ENCODE data around the gene DPP10.

The DPP10 gene

GRCh38 chr2:114550895-114551793, 108.7 kb downstream of the DPP10 start:
- TF ChIP-seq, protein P1, sequence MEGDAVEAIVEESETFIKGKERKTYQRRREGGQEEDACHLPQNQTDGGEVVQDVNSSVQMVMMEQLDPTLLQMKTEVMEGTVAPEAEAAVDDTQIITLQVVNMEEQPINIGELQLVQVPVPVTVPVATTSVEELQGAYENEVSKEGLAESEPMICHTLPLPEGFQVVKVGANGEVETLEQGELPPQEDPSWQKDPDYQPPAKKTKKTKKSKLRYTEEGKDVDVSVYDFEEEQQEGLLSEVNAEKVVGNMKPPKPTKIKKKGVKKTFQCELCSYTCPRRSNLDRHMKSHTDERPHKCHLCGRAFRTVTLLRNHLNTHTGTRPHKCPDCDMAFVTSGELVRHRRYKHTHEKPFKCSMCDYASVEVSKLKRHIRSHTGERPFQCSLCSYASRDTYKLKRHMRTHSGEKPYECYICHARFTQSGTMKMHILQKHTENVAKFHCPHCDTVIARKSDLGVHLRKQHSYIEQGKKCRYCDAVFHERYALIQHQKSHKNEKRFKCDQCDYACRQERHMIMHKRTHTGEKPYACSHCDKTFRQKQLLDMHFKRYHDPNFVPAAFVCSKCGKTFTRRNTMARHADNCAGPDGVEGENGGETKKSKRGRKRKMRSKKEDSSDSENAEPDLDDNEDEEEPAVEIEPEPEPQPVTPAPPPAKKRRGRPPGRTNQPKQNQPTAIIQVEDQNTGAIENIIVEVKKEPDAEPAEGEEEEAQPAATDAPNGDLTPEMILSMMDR (IDR thresholded peaks at IDR 0.05; ENCODE audit: borderline replicate concordance, extremely low read depth, low read length, poor library complexity, severe bottlenecking), result peak; percentile 77
- no peak for TF ChIP-seq EZH2 (IDR thresholded peaks at IDR 0.05; ENCODE audit: borderline replicate concordance, low read depth, low read length, severe bottlenecking)
- no peaks in the 10 kb centered on the region for H3K36me3 ChIP-seq (ENCODE audit: insufficient read depth, low read length)
- ATAC-seq (ENCODE audit: insufficient read depth, low read depth), result peak; percentile 79

DNA sequence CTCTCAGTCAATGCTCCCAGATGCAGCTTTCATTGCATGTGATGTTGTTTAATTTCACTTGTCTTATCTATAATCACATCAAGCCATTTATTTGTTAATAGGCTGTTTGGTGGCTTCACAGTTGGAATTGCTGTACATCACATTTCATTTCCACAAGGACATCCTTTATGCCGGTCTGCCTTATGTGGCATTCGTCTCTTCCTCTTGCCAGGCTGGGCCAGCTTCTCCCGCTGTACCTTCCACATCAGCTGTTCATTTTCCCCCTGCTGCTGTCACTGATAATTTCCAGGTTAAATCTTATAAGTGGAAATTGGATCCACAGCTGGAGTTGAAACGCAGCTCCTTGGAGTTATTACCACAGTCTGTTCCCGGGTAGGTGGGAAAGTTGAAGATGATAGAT, 110.6 kb downstream of the DPP10 start:
- H3K4me1 ChIP-seq (ENCODE audit: insufficient read depth, low read length), result no peaks in the 10 kb centered on the region
- no peak for TF ChIP-seq EZH2 (IDR thresholded peaks at IDR 0.05; ENCODE audit: borderline replicate concordance, low read depth, low read length, severe bottlenecking)
- TF ChIP-seq, protein P1 (IDR thresholded peaks at IDR 0.05; ENCODE audit: borderline replicate concordance, extremely low read depth, low read length, poor library complexity, severe bottlenecking), result no peak
- no peaks in the 10 kb centered on the region for H3K36me3 ChIP-seq (ENCODE audit: insufficient read depth, low read length)
- no peaks in the 10 kb centered on the region for H3K9me3 ChIP-seq (ENCODE audit: insufficient read depth, low read length, severe bottlenecking)
- no peak overlapping the region for H3K4me3 ChIP-seq (ENCODE audit: low read depth in 1 of 2, low read length in 2 of 2)
- H3K27ac ChIP-seq (ENCODE audit: low read length), result no peak overlapping the region
- no peaks in the 10 kb centered on the region for H3K27me3 ChIP-seq (ENCODE audit: insufficient read depth, low read length, poor library complexity)
- no peak overlapping the region for H2AFZ ChIP-seq (ENCODE audit: low read depth, low read length)
- no peak for ATAC-seq (ENCODE audit: insufficient read depth, low read depth)
- no peaks in the 10 kb centered on the region for H4K20me1 ChIP-seq (ENCODE audit: insufficient read depth, low read length)
- no peak for DNase-seq
- no peak overlapping the region for H3K9ac ChIP-seq (ENCODE audit: low read depth, low read length)
- H3K4me2 ChIP-seq (ENCODE audit: insufficient read depth, low read length), result no peak overlapping the region
- H3K79me2 ChIP-seq (ENCODE audit: insufficient read depth, low read length), result no peaks in the 10 kb centered on the region

More at GRCh38 chr2:114550895-114551793, 108.7 kb downstream of the DPP10 start:
- Histone ChIP-seq H3K4me3 (ENCODE audit: low read depth in 1 of 2, low read length in 2 of 2) (no peak overlapping the region), H3K4me1 (ENCODE audit: insufficient read depth, low read length) (no peaks in the 10 kb centered on the region), H3K9ac (ENCODE audit: low read depth, low read length) (no peak overlapping the region), H3K9me3 (ENCODE audit: insufficient read depth, low read length, severe bottlenecking) (no peaks in the 10 kb centered on the region), H2AFZ (ENCODE audit: low read depth, low read length) (no peak overlapping the region), H3K4me2 (ENCODE audit: insufficient read depth, low read length) (no peak overlapping the region), H4K20me1 (ENCODE audit: insufficient read depth, low read length) (no peaks in the 10 kb centered on the region), H3K27ac (ENCODE audit: low read length) (no peak overlapping the region), H3K79me2 (ENCODE audit: insufficient read depth, low read length) (no peaks in the 10 kb centered on the region), H3K27me3 (ENCODE audit: insufficient read depth, low read length, poor library complexity) (no peaks in the 10 kb centered on the region)
- peak; percentile 52 for DNase-seq

DNA sequence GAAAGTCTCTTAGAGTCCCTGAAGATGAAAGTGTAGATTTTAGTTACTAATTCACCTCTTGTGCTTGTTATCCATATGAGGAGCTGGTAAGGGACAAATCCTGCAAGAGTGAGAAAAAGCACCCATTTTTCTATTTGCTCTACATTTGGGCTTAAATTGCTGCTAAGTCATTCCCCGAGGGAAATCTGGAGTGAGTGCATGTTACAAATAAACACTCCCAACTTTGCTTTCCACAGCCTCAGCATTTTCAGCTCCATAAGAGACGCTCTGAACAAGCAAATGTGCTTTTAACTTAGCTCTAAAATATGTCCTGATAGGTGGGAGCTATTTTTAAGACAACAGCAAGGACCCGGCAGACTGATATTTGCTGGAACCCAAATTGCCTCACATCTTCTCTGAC, 126.7 kb downstream of the DPP10 start:
- H3K27ac ChIP-seq (ENCODE audit: low read length), result no peak overlapping the region
- no peak overlapping the region for H3K4me3 ChIP-seq (ENCODE audit: low read depth in 1 of 2, low read length in 2 of 2)
- H4K20me1 ChIP-seq (ENCODE audit: insufficient read depth, low read length), result no peaks in the 10 kb centered on the region
- H3K79me2 ChIP-seq (ENCODE audit: insufficient read depth, low read length), result no peaks in the 10 kb centered on the region
- no peaks in the 10 kb centered on the region for H3K9me3 ChIP-seq (ENCODE audit: insufficient read depth, low read length, severe bottlenecking)
- no peaks in the 10 kb centered on the region for H3K36me3 ChIP-seq (ENCODE audit: insufficient read depth, low read length)
- H2AFZ ChIP-seq (ENCODE audit: low read depth, low read length), result no peak overlapping the region
- ATAC-seq (ENCODE audit: insufficient read depth, low read depth) (no peak), DNase-seq (no peak)
- H3K9ac ChIP-seq (ENCODE audit: low read depth, low read length), result no peak overlapping the region
- no peaks in the 10 kb centered on the region for H3K27me3 ChIP-seq (ENCODE audit: insufficient read depth, low read length, poor library complexity)
- H3K4me2 ChIP-seq (ENCODE audit: insufficient read depth, low read length), result no peak overlapping the region
- H3K4me1 ChIP-seq (ENCODE audit: insufficient read depth, low read length), result no peaks in the 10 kb centered on the region
- TF ChIP-seq, protein P1 (IDR thresholded peaks at IDR 0.05; ENCODE audit: borderline replicate concordance, extremely low read depth, low read length, poor library complexity, severe bottlenecking), result no peak
- no peak for TF ChIP-seq EZH2 (IDR thresholded peaks at IDR 0.05; ENCODE audit: borderline replicate concordance, low read depth, low read length, severe bottlenecking)

Measured in DND-41 (cell line).